Measurements from ENCODE around the gene SAMD9L.

- TF ChIP-seq CTCF (conservative IDR thresholded peaks at IDR 0.05 in 1 of 2, IDR thresholded peaks at IDR 0.05 in 1 of 2; ENCODE audit: extremely low read depth in 1 of 2, insufficient read depth in 1 of 2, low read depth in 1 of 2, low read length in 2 of 2) (no peak), EZH2 (IDR thresholded peaks at IDR 0.05; ENCODE audit: borderline replicate concordance, low read length) (no peak)
Observed at GRCh38 chr7:93150200-93150835, 2.1 kb upstream of the SAMD9L start.

All from mammary epithelial cell (primary cell).